Spleen (tissue), 7 donors: ENCODE results near the gene PAWR.

ENCODE experiments used
- CTCF ChIP-seq, 11 experiments: fragments of 200-600 bp in 7 of 11; fragments of 450-650 bp in 4 of 11; sonication (generic) in 4 of 11; IDR thresholded peaks in 8 of 11; conservative IDR thresholded peaks in 3 of 11; 1 replicate in 7 of 11; 2 replicates in 4 of 11; pipeline versions ENCODE4 v1.4.0 to v1.8.0; 2016 to 2021; ENCODE audit warnings: antibody characterized with exemption in 11 of 11, inconsistent platforms in 4 of 11, mild to moderate bottlenecking in 1 of 11
- POLR2A ChIP-seq, 3 donors: fragments of 450-650 bp; IDR thresholded peaks; one replicate each; pipeline ENCODE4 v1.5.1; 2017; ENCODE audit warnings: antibody characterized with exemption in 3 of 3, mild to moderate bottlenecking in 1 of 3
- POLR2AphosphoS5 ChIP-seq, 3 donors: sonication (generic); formaldehyde crosslinking; IDR thresholded peaks; one replicate each; pipeline ENCODE4 v1.5.1; 2017; ENCODE audit warnings: antibody characterized with exemption in 3 of 3
- donor health status: DM: no; HTN: no; CAD: no; lungs with moderate emphysema.
- donor health status: DM: no; HTN: no; CAD: no.
- donor health status: DM: no; HTN: no; CAD: no.

- TF ChIP-seq CTCF (IDR thresholded peaks at IDR 0.05 in 8 of 11, conservative IDR thresholded peaks at IDR 0.05 in 3 of 11) = no peak
- no peak for TF ChIP-seq POLR2A (IDR thresholded peaks at IDR 0.05)
- no peak for TF ChIP-seq POLR2AphosphoS5 (IDR thresholded peaks at IDR 0.05)
Observed at GRCh38 chr12:79644274-79645234, 46.2 kb downstream of the PAWR start.
